ENCODE measurements around the gene ARRDC5. TPM values are rescaled to one million over a fixed set of nuclear protein-coding genes. Genes with fewer than 3 reads are reported as not detected.
"Not testable (repeated sequence)": the region's sequence is repeated elsewhere in the genome, so short reads cannot be mapped to it uniquely, and the experiment has no call there.

Gene ARRDC5
- total RNA-seq, 1 donor from 2014 or later: not detected

DNA sequence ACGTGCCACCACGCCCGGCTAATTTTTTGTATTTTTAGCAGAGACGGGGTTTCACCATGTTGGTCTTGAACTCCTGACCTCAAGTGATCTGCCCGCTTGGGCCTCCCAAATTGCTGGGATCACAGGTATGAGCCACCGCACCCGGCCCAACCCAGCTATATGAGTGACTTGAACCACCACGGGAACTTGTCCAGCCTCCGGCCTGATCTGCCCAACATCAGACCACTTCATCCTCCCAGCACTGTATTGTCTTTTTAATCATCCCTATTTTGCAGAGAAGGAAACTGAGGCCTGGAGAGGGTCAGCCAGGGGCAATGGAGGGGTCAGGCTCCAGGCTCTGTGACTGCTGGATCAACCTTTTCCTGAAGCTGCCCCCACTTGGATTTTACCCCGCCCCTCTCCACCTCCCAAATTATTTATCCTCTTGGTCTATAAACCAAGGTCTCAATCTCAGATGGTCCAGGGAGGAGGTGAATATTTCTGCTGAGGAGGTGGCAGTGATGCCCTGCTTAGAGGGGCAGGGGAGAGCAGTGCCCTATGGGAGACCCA is 34.3 kb downstream of the ARRDC5 start:
- DNase-seq: no peak

DNA sequence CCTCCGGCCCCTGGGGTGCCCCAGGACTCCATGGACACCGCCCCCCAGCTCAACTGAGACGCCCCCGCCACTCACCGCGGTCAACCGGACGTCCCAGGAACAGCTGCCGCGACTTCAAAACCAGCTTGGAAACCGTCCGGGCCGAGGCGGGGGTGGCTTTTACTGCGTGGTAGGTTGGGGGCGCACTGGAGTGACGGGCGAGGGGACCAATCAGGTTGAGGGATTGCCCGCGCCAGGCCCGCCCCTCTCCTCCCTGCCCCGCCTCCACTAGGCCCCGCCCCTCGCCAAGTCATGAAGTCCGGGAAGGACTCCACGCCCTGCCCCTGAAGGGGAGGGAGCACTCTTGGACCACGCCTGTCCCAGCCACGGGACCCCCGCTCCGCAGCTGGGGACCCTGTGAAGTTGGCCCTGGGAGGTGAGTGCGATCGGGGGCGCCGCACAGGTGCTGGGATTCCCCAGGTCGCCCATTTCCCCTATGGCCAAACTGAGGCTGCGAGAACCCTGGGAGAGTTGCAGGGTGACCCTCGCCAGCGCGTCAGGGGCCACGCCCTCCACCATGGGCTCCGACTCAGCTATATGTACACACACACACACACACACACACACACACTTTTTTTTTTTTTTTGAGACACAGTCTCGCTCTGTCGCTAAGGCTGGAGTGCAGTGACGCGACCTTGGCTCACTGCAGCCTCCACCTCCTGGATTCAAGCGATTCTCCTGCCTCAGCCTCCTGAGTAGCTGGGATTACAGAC is 35.0 kb downstream of the ARRDC5 start, which contains the start of gene PLIN3:
Gene PLIN3 (minus strand): TSS at position 134 of the 752 bp plus-strand sequence. CDS start 6,273 bp downstream, outside the sequence.
- DNase-seq: peak; percentile 77

DNA sequence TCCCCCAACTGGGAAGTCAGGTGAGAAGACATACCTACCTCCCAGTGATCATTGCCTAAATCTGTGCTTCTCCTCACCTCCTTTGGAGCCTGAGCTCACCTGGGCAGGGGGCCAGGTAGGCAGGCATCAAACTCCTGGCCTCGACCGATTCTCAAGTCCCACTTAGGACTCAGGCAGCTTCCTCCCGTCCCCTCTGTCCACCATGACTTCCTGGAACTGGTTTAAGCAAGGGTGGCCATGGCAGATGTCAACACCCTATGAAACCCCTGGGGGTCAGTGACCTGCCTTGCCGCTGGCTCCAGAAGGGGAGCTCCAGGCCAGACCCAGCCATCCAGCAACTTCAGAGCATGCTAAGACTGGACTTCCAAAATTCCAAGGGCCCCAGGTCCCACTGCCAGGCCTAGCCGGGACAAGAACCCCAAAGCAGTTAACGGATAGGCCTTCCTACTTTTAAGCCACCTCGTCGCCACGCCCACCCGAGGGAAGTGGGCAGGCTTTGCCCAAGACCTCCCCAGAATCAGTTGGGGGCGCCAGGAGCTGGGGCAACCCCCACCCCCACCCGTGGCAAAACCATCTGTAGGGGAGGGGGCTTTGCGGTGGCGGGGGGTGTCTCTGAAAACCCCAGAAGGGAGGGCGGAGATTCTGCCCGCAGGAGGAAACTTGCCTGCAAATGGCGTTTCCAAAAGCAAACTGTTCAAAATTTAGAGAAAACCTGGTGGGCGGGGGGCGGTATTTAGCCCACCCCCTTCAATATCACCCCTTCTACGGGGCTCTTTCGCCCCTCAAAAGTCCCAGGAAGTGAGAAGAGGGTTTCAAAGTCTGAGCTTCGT is 35.9 kb downstream of the ARRDC5 start:
- no peak for DNase-seq

DNA sequence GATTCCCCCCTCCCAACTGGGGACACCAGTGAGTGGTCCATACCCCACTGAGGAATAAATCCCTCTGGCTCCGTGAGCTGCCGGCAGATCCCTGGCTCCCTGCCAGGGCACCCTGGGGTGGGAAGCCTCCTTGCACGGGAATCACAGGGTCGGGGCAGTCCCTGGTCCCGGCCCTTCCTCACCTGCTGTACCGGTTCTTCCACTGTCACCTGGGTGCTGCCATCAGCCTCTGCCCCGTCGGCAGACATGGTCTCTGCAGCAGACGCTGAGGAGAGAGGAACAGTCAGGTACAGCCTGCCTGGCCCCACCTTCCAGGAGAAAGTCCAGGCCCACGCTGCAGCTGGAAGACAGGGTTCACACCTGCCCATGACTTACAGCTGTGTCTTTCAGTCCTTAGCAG is 41.5 kb downstream of the ARRDC5 start:
- DNase-seq: no peak

DNA sequence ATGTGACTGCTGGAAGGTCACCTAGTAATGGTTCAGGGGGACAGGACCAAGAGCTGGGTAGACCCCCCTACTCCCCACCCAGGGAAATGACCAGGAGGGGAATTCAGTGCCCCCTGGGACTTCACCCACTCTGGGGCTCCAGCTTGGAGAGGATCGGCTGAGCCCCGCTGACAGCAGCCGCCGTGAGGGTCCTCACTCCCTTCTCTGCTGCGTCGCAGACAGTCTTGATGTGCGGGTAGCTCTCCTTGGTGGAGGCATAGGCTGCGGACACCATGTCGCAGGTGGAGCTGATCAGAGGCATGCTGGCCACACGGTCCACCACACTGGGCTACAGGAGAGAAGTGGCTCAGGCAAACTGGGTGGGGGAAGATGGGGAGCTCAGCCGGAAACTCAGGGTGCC is 43.0 kb downstream of the ARRDC5 start:
- DNase-seq: no peak

DNA sequence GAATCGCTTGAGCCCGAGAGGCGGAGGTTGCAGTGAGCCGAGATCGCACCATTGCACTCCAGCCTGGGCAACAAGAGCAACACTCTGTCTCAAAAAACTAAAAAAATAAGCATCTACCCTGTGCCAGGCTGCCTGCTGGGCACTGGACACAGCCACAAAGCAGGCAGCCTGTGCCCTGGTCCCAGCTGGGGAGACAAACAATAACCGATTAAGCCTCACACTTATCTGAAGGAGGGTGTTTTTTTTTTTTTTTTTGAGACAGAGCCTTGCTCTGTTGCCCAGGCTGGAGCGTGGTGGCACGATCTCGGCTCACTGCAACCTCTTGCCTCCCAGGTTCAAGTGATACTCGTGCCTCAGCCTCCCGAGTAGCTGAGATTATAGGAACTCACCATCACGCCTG is 46.2 kb downstream of the ARRDC5 start:
- not testable (repeated sequence) for DNase-seq

DNA sequence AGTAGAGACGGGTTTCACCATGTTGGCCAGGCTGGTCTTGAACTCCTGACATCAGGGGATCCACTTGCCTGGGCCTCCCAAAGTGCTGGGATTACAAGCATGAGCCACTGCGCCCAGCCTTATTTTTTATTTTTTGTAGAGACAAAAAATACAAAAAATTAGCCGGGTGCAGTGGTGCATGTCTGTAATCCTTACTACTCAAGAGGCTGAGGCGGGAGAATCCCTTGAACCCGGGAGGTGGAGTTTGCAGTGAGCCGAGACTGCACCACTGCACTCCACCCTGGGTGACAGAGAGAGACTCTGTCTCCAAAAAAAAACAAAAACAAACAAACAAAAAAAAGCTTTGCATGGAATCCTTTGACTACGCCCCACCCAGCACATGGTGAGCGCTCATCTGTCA is 49.2 kb downstream of the ARRDC5 start:
- not testable (repeated sequence) for DNase-seq

DNA sequence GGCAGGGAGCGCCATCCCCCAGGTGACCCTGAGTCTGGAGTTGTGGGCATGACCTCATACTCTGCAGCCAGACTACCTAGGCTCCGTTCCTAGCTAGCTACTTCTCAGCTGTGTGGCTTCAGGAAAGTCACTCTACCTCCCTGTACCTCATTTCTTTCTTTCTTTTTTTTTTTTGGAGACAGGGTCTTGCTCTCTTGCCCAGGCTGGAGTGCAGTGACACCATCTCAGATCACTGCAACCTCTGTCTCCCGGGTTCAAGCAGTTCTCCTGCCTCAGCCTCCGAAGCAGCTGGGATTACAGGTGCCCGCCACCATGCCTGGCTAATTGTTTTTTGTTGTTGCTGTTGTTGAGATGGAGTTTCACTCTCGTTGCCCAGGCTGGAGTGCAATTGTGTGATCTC is 50.2 kb downstream of the ARRDC5 start:
- no peak for DNase-seq

DNA sequence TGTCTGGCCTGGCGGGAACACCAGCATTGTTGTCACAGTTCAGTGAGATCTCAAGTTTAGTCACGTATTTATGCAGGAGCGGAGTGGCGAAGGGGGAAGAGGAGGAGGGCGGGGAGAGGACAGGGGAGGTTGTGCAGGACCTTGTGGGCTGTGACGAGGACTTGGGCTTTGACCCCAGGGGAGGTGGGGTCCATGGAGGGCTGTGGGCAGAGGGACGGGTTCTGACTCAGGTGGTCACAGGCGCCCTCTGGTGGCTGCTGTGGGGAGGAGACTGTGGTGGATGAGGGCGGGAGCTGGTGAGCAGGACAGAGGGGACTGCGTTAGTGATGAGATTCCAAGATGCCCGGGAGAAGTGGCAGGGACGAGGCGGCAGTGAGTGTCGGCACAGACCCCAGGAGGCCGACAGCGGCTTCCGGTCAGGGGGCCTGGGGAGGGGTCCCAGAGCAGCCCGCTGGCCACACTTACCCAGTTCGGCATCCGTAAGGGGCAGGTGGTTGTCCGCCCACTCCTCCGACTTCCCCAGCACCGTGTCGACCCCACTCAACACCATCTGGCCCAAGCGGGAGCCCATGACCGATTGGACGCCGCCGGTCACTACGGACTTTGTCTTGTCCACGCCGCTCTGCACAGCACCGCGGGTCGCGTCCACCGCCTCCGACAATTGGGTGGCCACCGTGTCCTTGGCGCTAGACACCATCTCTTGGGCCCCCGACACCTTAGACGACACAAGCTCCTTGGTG is 51.0 kb downstream of the ARRDC5 start:
- DNase-seq: peak; percentile 17

DNA sequence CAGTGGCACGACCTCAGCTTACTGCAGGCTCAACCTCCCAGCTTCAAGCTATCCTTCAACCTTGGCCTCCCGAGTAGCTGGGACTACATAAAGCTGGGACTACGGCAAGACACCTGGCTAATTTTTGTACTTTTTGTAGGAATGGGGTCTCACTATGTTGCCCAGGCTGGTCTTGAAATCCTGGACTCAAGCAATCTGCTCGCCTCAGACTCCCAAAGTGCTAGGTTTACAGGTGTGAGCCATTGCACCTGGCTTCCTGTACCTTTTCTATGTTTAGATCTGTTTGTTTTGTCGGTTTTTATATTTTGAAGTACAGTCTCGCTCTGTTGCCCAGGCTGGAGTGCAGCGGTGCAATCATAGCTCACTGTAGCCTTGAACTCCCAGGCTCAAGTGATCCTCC is 53.7 kb downstream of the ARRDC5 start:
- no peak for DNase-seq

DNA sequence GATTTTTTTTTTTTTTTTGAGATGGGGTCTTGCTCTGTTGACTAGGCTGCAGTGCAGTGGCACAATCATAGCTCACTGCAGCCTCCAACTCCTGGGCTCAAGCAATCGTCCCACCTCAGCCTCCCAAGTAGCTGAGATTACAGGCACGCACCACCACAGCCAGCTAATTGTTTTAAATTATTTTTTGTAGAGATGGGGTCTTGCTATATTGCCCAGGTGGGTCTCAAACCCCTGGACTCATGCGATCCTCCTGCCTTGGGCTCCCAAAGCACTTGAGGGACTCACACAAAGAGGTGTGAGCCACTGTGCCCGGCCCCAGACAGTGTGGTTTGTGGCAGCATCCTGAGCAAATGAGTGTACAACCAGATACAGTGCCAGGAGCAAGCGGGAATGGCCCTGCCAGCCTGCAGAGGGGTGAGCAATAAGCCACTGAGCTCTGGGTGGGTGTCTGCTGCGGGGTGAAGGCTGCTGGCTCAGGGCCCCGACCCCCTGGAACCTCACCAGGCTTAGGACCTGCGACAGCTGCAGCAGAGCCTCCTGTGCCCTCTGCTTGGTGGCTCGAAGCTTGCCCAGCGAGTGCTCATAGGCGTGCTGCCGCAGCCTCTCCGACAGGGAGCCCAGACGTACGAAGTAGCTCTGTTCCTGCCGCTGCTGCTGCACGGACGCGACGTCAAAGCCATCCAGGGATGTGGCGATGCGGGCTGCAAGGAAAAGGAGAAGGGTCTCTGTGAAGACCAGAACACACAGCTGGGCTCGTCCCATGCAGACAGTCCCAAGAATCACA is 55.3 kb downstream of the ARRDC5 start:
- DNase-seq: no peak

DNA sequence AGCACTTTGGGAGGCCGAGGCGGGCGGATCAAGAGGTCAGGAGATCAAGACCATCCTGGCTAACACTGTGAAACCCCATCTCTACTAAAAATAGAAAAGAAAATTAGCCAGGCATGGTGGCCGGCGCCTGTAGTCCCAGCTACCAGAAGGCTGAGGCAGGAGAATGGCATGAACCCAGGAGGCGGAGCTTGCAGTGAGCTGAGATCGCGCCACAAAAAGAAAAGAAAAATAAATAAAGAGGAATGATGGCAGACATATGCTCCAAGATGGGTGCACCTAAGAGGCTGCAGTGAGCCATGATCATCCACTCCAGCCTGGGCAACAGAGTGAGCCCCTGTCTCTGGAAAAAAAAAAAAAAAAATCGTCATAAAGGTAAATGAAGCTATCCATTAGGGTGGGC is 56.7 kb downstream of the ARRDC5 start:
- DNase-seq: not testable (repeated sequence)

DNA sequence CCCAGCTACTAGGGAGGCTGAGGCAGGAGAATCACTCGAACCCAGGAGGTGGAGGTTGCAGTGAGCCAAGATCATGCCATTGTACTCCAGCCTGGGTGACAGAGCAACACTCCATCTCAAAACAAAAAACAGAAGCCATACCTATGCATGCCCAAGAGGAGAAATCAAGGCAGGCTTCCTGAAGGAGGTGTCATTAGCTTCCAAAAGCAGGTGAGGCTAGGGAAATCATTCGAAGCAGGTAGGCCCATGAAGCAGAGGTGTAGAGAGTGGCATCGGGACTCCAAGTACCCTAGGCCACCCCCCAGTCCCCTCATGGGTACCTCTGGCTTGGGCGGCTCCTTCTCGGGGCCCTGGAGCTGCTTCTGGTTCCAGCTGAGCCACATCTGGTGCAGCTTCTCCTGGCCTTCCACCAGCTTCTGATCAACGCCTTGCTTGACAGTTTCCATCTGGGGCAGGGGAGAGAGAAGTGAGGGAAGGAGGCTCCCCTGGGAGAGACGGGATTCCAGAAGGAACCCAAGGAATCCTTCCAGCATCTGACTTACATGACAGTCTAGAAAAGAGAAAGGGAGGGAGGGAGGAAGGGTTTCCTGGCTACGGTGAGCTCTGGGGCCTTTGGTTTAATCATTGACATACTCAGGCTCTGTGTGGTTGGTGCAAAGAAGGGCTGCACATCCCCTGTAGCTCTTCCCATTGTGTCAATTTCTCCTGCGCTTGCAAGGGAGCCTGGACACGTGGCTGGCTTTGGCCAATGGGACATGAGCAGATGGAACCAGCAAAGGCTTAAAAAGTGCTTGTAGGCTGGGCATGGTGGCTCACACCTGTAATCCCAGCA is 58.1 kb downstream of the ARRDC5 start:
- no peak for DNase-seq

DNA sequence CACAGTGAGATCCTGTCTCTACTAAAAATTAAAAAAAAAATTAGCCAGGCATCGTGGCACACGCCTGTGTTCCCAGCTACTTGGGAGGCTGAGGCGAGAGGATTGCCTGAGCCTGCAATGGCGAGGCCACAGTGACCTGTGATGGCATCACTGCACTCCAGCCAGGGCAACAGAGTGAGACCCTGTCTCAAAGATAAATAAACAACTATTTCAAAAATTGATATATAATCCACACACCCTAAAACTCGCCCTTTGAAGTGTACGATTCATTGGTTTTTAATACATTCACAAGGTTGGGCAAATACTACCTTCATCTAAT is 59.1 kb downstream of the ARRDC5 start:
- no peak for DNase-seq

Small RNA genes lying within 50 kb of the gene (small RNA-seq; reads per million reads assigned to genes)
- not detected for gene MIR4747

Other genes starting within 250 kb of the ARRDC5 start
- 37.9 TPM for gene MYDGF, start 232.6 kb downstream of the ARRDC5 start, total RNA-seq
- gene DPP9, start 179.1 kb downstream of the ARRDC5 start, total RNA-seq: 5.5 TPM
- 24.0 TPM for gene FEM1A, start 111.2 kb downstream of the ARRDC5 start, total RNA-seq
- gene TICAM1, start 71.2 kb downstream of the ARRDC5 start, total RNA-seq: 0.78 TPM
- 12.8 TPM for gene PLIN3, start 35.2 kb downstream of the ARRDC5 start, total RNA-seq
- gene UHRF1, start 6.6 kb upstream of the ARRDC5 start, total RNA-seq: 8.3 TPM
- gene KDM4B, start 66.2 kb upstream of the ARRDC5 start, total RNA-seq: 30.9 TPM

All from occipital lobe (tissue), 3 donors.